Breast epithelium (tissue), 4 donors: ENCODE data around the gene TAF9B. TPM values are rescaled to one million over a fixed set of nuclear protein-coding genes. Genes with fewer than 3 reads are reported as not detected.

Experiments used
- DNase-seq, 2 donors: peaks; one replicate each; pipeline ENCODE4 v3.0.0-alpha.2; 2019; ENCODE audit warnings: low spot score in 2 of 2
- H3K27ac ChIP-seq, 2 donors: fragments of 200-600 bp; sonication (generic) in 1 of 2; one replicate each; pipeline ENCODE4 v1.5.1; 2016 to 2019; ENCODE audit warnings: mild to moderate bottlenecking in 1 of 2
- H3K27me3 ChIP-seq, 2 donors: fragments of 200-600 bp; sonication (generic) in 1 of 2; one replicate each; pipeline versions ENCODE4 v1.5.1 to v1.6.0; 2017 to 2019; ENCODE audit warnings: control low read depth in 1 of 2, mild to moderate bottlenecking in 1 of 2
- H3K36me3 ChIP-seq: fragments of 200-600 bp; one replicate; pipeline ENCODE4 v1.5.1; 2019
- H3K4me1 ChIP-seq, 2 donors: fragments of 200-600 bp; sonication (generic); one replicate each; pipeline ENCODE4 v1.5.1; 2016 to 2019; ENCODE audit warnings: control low read depth in 1 of 2
- H3K4me3 ChIP-seq, 3 donors: fragments of 200-600 bp; sonication (generic); 1 replicate in 2 of 3; 2 replicates in 1 of 3; pipeline ENCODE4 v1.5.1; 2016 to 2019; ENCODE audit warnings: mild to moderate bottlenecking in 3 of 3, moderate library complexity in 2 of 3
- H3K9me3 ChIP-seq, 2 donors: fragments of 200-600 bp; sonication (generic) in 1 of 2; one replicate each; pipeline ENCODE4 v1.5.1; 2016 to 2019; ENCODE audit warnings: control low read depth in 1 of 2
- POLR2A ChIP-seq: fragments of 450-650 bp; IDR thresholded peaks from one replicate; pipeline ENCODE4 v1.6.1; 2016; ENCODE audit warnings: antibody characterized with exemption, mild to moderate bottlenecking, moderate library complexity
- POLR2AphosphoS5 ChIP-seq, 3 donors: sonication (generic); formaldehyde crosslinking; IDR thresholded peaks; one replicate each; pipeline ENCODE4 v1.6.1; 2017; ENCODE audit warnings: antibody characterized with exemption in 3 of 3
- intact Hi-C: fragments of 100-400 bp; cut with DNase I; formaldehyde crosslinking; loops from one replicate; pipeline ENCODE4 v1.15.1; 2023; ENCODE audit warnings: low total_unique reads
- total RNA-seq, 3 donors: library from RNA; depleted of rRNA; stranded (reverse); fragments of >200 nt; gene quantifications; one replicate each; pipeline ENCODE4 v1.1.0, GENCODE V29; 2016
- TF ChIP-seq, protein P1 (sequence below), 3 donors: fragments of 450-650 bp; IDR thresholded peaks; one replicate each; pipeline ENCODE4 v1.5.1; 2016 to 2017; ENCODE audit warnings: antibody characterized with exemption in 3 of 3, mild to moderate bottlenecking in 3 of 3, moderate library complexity in 3 of 3

TAF9B gene
- total RNA-seq, 3 donors from 2014 or later = 24.8 to 40.8 (median 25.2) TPM

DNA sequence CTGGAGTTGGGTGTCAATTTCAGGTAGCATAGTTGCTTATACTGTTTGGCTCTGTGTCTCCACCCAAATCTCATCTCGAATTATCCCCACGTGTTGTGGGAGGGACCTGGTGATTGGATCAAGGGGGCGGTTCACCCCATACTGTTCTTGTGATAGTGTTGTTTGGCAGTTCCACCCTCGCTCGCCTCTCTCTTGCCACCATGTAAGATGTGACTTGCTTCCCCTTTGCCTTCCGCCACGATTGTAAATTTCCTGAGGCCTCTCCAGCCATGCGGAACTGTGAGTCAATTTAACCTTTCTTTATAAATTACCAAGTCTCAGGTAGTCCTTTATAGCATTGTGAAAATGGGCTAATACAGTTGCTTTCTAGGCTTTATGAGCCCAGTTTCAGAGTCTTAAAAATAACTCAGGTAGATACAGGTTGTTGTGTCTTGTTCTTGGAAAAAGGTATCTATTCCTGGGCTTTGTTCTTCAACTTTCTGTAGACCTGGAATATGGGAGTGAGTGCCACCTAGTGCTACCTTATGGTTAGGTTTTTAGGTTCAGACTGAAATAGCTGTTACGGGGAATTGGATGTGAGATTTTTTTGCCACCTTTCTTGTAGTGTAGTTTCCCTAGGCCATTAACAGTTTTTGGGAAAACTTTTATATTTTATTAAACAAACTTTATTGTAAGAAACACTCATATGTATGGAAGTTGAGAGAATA, 19.8 kb downstream of the TAF9B start:
- no peak overlapping the region for H3K27ac ChIP-seq
- H3K4me3 ChIP-seq = no peak overlapping the region
- TF ChIP-seq POLR2AphosphoS5 (IDR thresholded peaks at IDR 0.05) = no peak
- TF ChIP-seq POLR2A = no peak
- TF ChIP-seq, protein P1, sequence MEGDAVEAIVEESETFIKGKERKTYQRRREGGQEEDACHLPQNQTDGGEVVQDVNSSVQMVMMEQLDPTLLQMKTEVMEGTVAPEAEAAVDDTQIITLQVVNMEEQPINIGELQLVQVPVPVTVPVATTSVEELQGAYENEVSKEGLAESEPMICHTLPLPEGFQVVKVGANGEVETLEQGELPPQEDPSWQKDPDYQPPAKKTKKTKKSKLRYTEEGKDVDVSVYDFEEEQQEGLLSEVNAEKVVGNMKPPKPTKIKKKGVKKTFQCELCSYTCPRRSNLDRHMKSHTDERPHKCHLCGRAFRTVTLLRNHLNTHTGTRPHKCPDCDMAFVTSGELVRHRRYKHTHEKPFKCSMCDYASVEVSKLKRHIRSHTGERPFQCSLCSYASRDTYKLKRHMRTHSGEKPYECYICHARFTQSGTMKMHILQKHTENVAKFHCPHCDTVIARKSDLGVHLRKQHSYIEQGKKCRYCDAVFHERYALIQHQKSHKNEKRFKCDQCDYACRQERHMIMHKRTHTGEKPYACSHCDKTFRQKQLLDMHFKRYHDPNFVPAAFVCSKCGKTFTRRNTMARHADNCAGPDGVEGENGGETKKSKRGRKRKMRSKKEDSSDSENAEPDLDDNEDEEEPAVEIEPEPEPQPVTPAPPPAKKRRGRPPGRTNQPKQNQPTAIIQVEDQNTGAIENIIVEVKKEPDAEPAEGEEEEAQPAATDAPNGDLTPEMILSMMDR (IDR thresholded peaks at IDR 0.05) = no peak
- H3K4me1 ChIP-seq = no peaks in the 10 kb centered on the region
- intact Hi-C loops = no loop called here
- H3K27me3 ChIP-seq = peaks cover 0 to 29% of the 10 kb centered on the region in 2 donors
- DNase-seq = no peak
- H3K9me3 ChIP-seq = no peaks in the 10 kb centered on the region
- H3K36me3 ChIP-seq = no peaks in the 10 kb centered on the region

DNA sequence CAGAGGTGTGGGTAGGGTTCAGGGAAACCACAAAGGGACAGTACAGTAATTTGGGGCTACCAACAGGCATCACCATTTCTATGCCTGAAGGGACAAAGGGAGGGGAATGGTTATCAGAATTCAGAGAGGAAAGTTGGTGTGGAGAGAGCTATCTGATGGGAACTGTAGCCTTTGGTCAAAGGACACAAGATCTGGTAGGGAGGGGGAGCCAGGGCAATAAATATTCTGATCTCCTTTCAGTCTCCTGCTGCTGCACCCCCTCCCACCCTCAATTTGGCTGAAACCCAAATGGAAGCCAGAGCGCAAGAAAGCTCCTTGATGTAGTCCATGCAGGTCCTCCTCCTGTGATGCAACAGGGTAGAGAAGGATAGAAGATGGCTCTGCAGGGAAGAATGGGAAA, 20.8 kb downstream of the TAF9B start:
- no peak for DNase-seq
- peaks cover 0 to 31% of the 10 kb centered on the region in 2 donors for H3K27me3 ChIP-seq
- TF ChIP-seq POLR2A (no peak), POLR2AphosphoS5 (IDR thresholded peaks at IDR 0.05) (no peak)
- TF ChIP-seq, protein P1 (IDR thresholded peaks at IDR 0.05) = no peak
- no peak overlapping the region for H3K27ac ChIP-seq
- H3K4me1 ChIP-seq = no peaks in the 10 kb centered on the region
- intact Hi-C loops = no loop called here
- no peaks in the 10 kb centered on the region for H3K9me3 ChIP-seq
- H3K36me3 ChIP-seq = no peaks in the 10 kb centered on the region
- H3K4me3 ChIP-seq = no peak overlapping the region

DNA sequence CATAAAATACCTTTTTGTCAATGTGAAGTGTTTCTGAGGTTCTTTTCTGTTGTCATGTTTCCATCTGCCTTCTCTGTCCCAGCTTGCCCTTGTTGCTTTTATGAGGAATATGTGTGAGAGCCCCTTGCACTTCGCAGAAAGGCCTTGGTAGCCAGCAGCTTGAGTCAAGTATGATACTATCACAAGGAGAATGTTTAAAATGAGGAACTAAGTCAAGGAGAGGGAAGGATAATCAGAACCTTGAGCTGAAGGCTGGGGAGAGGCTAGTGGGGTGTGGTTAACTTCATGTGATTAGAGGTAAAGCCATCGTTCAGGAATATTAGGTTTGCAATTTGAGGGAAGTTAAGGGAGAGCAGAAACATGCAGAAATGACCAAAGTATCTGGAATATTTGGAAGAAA, 22.7 kb downstream of the TAF9B start:
- DNase-seq = no peak
- Histone ChIP-seq H3K27me3 (peaks cover 0 to 28% of the 10 kb centered on the region in 2 donors), H3K4me1 (no peaks in the 10 kb centered on the region), H3K36me3 (no peaks in the 10 kb centered on the region), H3K4me3 (no peak overlapping the region), H3K27ac (no peak overlapping the region), H3K9me3 (no peaks in the 10 kb centered on the region)
- intact Hi-C loops = no loop called here
- TF ChIP-seq POLR2A = no peak
- TF ChIP-seq POLR2AphosphoS5 (IDR thresholded peaks at IDR 0.05) = no peak
- TF ChIP-seq, protein P1 (IDR thresholded peaks at IDR 0.05) = no peak

DNA sequence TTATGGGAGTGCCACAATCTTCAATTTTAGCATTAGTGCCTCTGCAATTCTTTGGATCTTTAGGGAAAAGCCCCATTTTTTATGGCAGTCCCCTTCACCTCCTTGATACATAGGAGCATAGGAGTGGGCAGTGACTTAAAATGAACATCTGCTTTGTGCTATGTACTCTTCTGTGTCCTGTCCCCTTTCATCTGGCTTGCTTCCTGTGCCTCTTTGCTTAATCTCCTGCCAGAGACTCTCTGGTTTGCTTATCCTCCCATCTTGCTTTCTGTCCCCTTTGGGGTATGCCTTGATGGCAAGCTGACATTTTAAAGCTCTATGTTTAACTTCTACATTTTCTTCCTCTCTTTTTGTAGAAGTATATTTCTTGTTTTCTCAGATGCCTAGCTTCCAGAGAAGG, 23.1 kb downstream of the TAF9B start:
- no peaks in the 10 kb centered on the region for H3K9me3 ChIP-seq
- no peaks in the 10 kb centered on the region for H3K4me1 ChIP-seq
- TF ChIP-seq POLR2AphosphoS5 (IDR thresholded peaks at IDR 0.05) (no peak), POLR2A (no peak)
- TF ChIP-seq, protein P1 (IDR thresholded peaks at IDR 0.05) = no peak
- H3K27ac ChIP-seq = no peak overlapping the region
- H3K36me3 ChIP-seq = no peaks in the 10 kb centered on the region
- peaks cover 0 to 24% of the 10 kb centered on the region in 2 donors for H3K27me3 ChIP-seq
- intact Hi-C loops = no loop called here
- no peak for DNase-seq
- H3K4me3 ChIP-seq = no peak overlapping the region

DNA sequence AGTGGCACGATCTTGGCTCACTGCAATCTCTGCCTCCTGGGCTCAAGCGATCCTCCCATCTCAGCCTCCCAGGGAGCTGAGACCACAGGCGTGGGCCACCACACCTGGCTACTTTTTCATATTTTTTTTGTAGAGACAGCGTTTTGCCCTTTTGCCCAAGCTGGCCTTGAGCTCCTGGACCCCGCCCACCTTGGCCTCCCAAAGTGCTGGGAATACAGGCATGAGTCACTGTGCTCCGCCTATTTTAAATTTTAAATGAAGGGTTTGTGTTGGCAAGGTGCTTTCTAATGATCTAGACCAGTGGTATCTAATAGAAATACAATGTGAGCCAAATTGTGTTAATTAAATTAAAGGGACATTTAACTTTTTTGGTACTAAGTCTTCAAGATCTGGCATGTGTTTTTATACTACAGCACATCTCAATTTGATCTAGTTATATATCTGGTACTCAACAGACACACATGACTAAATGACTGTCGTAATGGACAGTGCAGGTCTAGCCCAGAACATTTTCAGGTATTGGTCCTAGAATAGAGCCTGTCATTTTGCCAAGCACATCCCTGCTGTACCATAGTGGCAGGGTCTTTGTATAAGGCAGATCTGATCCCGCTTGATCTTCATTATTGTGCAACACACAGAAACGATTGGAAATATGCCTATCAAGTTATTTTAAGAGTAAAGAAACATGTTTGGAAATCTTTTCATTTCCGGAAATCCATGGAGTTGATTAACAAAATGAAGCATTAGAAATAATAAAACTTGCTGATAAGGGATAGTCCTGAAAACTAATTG, 28.1 kb downstream of the TAF9B start:
- no peak overlapping the region for H3K4me3 ChIP-seq
- TF ChIP-seq, protein P1 (IDR thresholded peaks at IDR 0.05) = no peak
- no peak for TF ChIP-seq POLR2A
- no peak for TF ChIP-seq POLR2AphosphoS5 (IDR thresholded peaks at IDR 0.05)
- no peaks in the 10 kb centered on the region for H3K9me3 ChIP-seq
- H3K36me3 ChIP-seq = no peaks in the 10 kb centered on the region
- intact Hi-C loops = no loop called here
- no peaks in the 10 kb centered on the region for H3K4me1 ChIP-seq
- H3K27me3 ChIP-seq = peaks cover 0 to 9% of the 10 kb centered on the region in 2 donors
- DNase-seq = no peak
- H3K27ac ChIP-seq = no peak overlapping the region
